Muscle of leg (tissue), 11 donors: Measurements from ENCODE around the gene ABCF2. TPM values are rescaled to one million over a fixed set of nuclear protein-coding genes. Genes with fewer than 3 reads are reported as not detected.

ENCODE experiments used
- DNase-seq: peaks from one replicate; pipeline ENCODE4 v3.0.0; 2013
- H3K27ac ChIP-seq: one replicate; pipeline ENCODE4 v1.5.1; 2013; ENCODE audit warnings: mild to moderate bottlenecking, low read length, control low read depth
- H3K27me3 ChIP-seq: one replicate; pipeline ENCODE4 v1.6.1; 2013; ENCODE audit warnings: low read length; ENCODE audit not compliant: control insufficient read depth, insufficient read depth
- H3K36me3 ChIP-seq: one replicate; pipeline ENCODE4 v1.6.1; 2013; ENCODE audit warnings: low read length; ENCODE audit not compliant: control insufficient read depth, insufficient read depth
- H3K4me1 ChIP-seq: one replicate; pipeline ENCODE4 v1.6.1; 2013; ENCODE audit warnings: low read length; ENCODE audit not compliant: control insufficient read depth, insufficient read depth
- H3K4me3 ChIP-seq: one replicate; pipeline ENCODE4 v1.5.1; 2013; ENCODE audit warnings: low read length, control low read depth
- H3K9me3 ChIP-seq: replicated peaks from 2 replicates; pipeline ENCODE4 v1.6.1; 2013; ENCODE audit warnings: low read depth, low read length; ENCODE audit not compliant: control insufficient read depth
- WGBS: methylation state at CpG from one replicate; pipeline ENCODE4 v1.1.5; 2013; ENCODE audit warnings: missing lambda C conversion rate; ENCODE audit not compliant: insufficient coverage; 5-methylcytosine and 5-hydroxymethylcytosine counted together
- polyA plus RNA-seq, 8 donors: library from polyadenylated mRNA; unstranded; fragments of 120-200 nt; gene quantifications; one replicate each; pipeline versions ENCODE4 v1.2.1 to v1.2.3, GENCODE V29; 2013; ENCODE audit warnings: inconsistent platforms in 1 of 8, low replicate concordance in 1 of 8; ENCODE audit not compliant: insufficient read length in 8 of 8, insufficient read depth in 1 of 8
- total RNA-seq: library from RNA; stranded (reverse); fragments of 120-200 nt; gene quantifications from one replicate; pipeline ENCODE4 v1.2.4, GENCODE V29; 2013

Gene ABCF2
- total and polyA plus RNA-seq, 9 donors = 17.3 to 21.1 (median 18.5) TPM

DNA sequence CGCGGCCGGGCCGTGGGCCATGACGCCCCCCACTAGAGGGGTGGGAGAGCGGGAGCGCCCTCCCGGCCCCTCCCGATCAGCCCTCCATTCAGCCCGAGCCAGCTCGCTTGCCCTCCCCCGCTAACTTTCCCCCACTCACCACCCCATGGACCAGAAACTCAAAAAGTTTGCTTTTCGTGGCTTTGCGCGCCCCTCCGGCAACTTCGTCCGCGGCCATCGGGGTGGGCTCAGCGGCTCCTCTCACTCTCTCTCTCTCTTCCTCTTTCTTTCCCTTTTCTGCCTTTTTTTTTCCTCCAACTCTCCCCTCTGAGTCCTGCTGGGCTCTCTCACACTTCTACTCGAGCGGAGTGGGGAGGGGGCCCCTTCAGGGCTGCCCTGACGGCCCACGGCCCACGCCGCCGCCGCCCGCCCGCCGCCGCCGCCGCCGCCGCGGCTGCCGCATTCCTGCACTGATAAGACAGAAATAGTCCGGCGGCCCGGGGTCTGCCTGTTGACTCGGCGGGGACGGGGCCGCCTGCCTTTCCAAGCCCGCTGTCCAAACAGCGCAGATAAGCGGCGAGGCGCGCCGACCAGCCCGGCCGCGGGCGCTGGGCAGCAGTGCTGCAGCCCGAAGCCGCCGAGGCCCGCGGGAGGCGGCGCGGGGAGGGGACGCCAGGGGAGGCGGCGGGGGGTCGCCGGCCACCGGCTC, 21.5 kb upstream of the ABCF2 start, which contains the start of gene SMARCD3:
SMARCD3 (minus strand) TSS at position 349 of the 688 bp plus-strand sequence; CDS start at position 217, 132 bp downstream.
- DNase-seq = peak; percentile 92
- no peaks in the 10 kb centered on the region for H3K9me3 ChIP-seq
- peaks cover 2% of the 10 kb centered on the region for H3K36me3 ChIP-seq
- H3K27me3 ChIP-seq = peaks cover 11% of the 10 kb centered on the region
- peak within 1 kb of the TSS; percentile 96 for H3K27ac ChIP-seq
- WGBS = 0% methylated on average over 57 of the region's 71 CpGs
- H3K4me3 ChIP-seq = peak within 1 kb of the TSS; percentile 90
- H3K4me1 ChIP-seq = peaks cover 78% of the 10 kb centered on the region

GRCh38 chr7:151247611-151248345, 20.8 kb upstream of the ABCF2 start:
- no peaks in the 10 kb centered on the region for H3K9me3 ChIP-seq
- peaks cover 7% of the 10 kb centered on the region for H3K27me3 ChIP-seq
- 2% methylated on average over 21 of the region's 29 CpGs for WGBS
- peaks cover 7% of the 10 kb centered on the region for H3K36me3 ChIP-seq
- H3K4me3 ChIP-seq = peak overlapping the region; percentile 90
- H3K4me1 ChIP-seq = peaks cover 76% of the 10 kb centered on the region
- DNase-seq = peak; percentile 49
- peak overlapping the region; percentile 96 for H3K27ac ChIP-seq

DNA sequence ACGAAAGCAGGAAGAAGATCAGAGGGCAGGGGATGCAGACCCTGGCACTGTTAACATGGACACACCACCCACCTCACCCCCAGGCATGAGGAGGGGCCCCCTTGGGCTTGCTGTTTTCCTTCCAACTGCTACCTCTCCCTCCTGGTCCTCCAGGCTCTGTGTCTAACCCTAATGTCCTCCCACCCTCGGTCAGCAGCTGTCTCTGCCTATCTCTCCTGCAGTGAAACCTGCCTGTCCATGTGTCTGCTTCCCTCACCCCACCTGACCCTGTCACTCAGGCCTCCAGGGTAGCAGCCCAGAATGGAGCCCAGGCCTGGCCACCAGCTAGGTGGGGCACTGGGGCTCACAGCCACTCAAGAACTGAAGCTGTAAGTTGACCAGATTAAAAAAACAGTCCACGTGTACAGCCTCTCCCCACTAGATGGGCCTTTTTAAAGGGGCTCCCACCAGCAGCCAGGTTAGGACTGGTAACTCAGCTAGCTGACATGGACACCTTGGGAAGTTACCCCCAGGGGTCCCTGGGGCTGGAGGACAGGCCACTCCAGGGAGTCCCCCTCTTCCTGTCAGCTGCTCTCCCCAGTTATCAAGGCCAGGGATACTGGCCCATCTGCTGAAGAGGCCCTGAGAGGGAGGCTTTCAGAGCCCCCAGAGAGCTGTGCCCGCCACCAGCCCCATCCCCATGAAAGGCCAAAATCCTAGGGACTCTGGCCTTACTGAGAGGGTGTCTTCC, 20.0 kb upstream of the ABCF2 start:
- peaks cover 7% of the 10 kb centered on the region for H3K27me3 ChIP-seq
- 28% methylated on average over 2 of the region's 4 CpGs for WGBS
- peaks cover 68% of the 10 kb centered on the region for H3K4me1 ChIP-seq
- H3K9me3 ChIP-seq = no peaks in the 10 kb centered on the region
- H3K27ac ChIP-seq = peak overlapping the region; percentile 96
- peak; percentile 94 for DNase-seq
- peak overlapping the region; percentile 90 for H3K4me3 ChIP-seq
- H3K36me3 ChIP-seq = peaks cover 14% of the 10 kb centered on the region

DNA sequence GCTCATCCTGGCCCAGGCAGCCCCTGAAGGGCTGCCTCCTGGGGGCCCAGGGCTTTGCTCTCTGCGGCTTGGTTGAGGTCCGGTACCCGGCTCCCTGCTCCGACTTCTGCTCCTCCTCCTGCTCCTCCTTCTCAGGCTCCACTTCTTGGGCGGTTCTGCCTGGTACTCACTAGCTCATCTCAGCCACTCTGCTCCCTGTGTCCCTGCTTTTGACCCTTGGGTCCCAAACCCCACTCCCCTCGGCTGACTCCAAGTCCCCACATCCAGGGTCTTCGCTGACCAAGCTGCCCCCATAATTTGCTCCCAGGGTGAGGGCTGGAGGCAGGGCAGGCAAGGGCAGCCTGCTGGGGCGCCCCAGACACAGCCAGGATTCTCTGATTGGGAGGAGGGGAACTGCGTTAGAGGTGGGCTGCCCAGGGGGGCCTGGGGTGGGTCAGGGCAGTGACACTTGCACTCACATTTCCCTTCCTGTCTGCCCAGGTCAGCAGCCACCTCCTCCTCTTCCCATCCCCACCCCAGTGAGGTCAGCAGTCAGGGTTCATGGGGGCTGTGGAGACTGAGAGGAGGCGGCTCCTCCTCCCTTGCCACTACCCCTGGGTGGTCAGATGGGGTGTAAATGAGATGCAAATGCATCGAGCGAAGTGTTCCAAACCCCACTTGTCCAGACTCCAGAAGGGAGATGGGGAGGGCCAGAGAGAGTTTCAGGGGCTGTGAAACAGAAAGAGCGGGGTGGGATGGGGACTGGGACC, 19.3 kb upstream of the ABCF2 start:
- Histone ChIP-seq H3K9me3 (no peaks in the 10 kb centered on the region), H3K4me3 (peak overlapping the region; percentile 90), H3K36me3 (peaks cover 22% of the 10 kb centered on the region), H3K27ac (peak overlapping the region; percentile 96), H3K27me3 (peaks cover 7% of the 10 kb centered on the region), H3K4me1 (peaks cover 66% of the 10 kb centered on the region)
- 6% methylated on average over 5 of the region's 13 CpGs for WGBS
- peak; percentile 41 for DNase-seq

- Histone ChIP-seq H3K27me3 (peaks cover 7% of the 10 kb centered on the region), H3K27ac (peak overlapping the region; percentile 96), H3K4me3 (peak overlapping the region; percentile 90), H3K4me1 (peaks cover 59% of the 10 kb centered on the region), H3K9me3 (no peaks in the 10 kb centered on the region), H3K36me3 (peaks cover 29% of the 10 kb centered on the region)
- WGBS = 3% methylated on average over 43 of the region's 60 CpGs
- peak; percentile 48 for DNase-seq
Observed at GRCh38 chr7:151245360-151246101, 18.5 kb upstream of the ABCF2 start.

- Histone ChIP-seq H3K4me1 (peaks cover 55% of the 10 kb centered on the region), H3K36me3 (peaks cover 35% of the 10 kb centered on the region), H3K27me3 (peaks cover 7% of the 10 kb centered on the region), H3K27ac (peak overlapping the region; percentile 9), H3K4me3 (peak overlapping the region; percentile 4), H3K9me3 (no peaks in the 10 kb centered on the region)
- 20% methylated on average over 9 of the region's 15 CpGs for WGBS
- no peak for DNase-seq
Observed at GRCh38 chr7:151244841-151245346, 17.9 kb upstream of the ABCF2 start.

- DNase-seq = peak; percentile 62
- peaks cover 49% of the 10 kb centered on the region for H3K4me1 ChIP-seq
- 11% methylated on average over 4 of the region's 10 CpGs for WGBS
- H3K4me3 ChIP-seq = no peak overlapping the region
- peak overlapping the region; percentile 0 for H3K27ac ChIP-seq
- peaks cover 7% of the 10 kb centered on the region for H3K27me3 ChIP-seq
- peaks cover 41% of the 10 kb centered on the region for H3K36me3 ChIP-seq
- no peaks in the 10 kb centered on the region for H3K9me3 ChIP-seq
Observed at GRCh38 chr7:151244196-151244840, 17.3 kb upstream of the ABCF2 start.

DNA sequence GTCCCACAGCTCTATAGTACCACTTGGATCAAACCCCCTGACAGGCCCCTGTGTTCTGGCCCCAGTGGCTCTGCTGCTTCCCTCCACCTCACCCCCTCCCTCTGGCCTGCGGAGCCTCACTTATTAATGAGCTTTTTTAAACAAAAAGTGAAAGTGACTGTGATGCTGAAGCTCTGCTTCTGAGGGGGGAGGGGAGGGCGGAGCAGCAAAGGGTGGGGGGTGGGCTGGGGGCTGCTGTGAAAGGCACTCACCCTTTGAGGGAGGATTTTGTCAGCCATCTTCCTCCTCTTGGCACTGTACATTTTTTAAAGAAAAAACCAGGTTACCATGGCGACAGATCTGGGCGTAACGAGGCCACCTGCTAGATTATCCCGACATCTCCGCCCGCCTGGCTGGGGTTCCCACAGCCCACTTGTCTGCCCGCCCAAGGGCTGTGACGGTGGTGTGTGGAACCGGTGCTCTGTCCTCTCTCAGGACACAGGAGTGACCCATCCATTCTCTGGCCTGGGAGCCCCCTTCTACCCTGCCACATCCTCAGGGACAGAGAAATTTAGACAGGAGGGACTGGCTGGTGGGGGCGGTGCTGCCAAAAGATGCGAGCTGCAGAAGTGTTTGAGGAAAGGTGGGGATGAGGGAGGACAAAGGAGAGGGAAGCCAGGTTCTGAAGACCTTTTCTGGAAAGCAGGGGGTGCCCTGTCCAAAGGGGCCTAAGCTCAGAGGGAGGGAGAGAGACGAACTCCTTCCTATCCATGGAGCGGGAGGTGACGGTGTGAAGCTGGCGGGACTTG, 16.6 kb upstream of the ABCF2 start:
- WGBS = 46% methylated on average over 9 of the region's 17 CpGs
- H3K4me3 ChIP-seq = no peak overlapping the region
- peak; percentile 52 for DNase-seq
- H3K36me3 ChIP-seq = peaks cover 48% of the 10 kb centered on the region
- H3K9me3 ChIP-seq = no peaks in the 10 kb centered on the region
- peak overlapping the region; percentile 0 for H3K27ac ChIP-seq
- H3K27me3 ChIP-seq = peaks cover 7% of the 10 kb centered on the region
- peaks cover 47% of the 10 kb centered on the region for H3K4me1 ChIP-seq
